Erythroblast (primary cell): ENCODE measurements around the gene CACNA1B.
"Not testable (repeated sequence)": the region's sequence is repeated elsewhere in the genome, so short reads cannot be mapped to it uniquely, and the experiment has no call there.

ENCODE experiments used
- DNase-seq, 2 experiments: peaks; one replicate each; lab custom pipeline; 2025; lab: John Stamatoyannopoulos, UW
- GATA1 ChIP-seq: IDR thresholded peaks from 2 replicates; pipeline ENCODE4 v1.6.1; 2011; ENCODE audit warnings: low read depth, mild to moderate bottlenecking, control low read depth, low read length, moderate library complexity
- POLR2A ChIP-seq: IDR thresholded peaks from 2 replicates; pipeline ENCODE4 v1.6.1; 2011; ENCODE audit warnings: mild to moderate bottlenecking, low read length

Gene CACNA1B

GRCh38 chr9:138099803-138100598 lies 222.4 kb downstream of the CACNA1B start:
- DNase-seq = no peak
- TF ChIP-seq POLR2A (no peak), GATA1 (no peak)

DNA sequence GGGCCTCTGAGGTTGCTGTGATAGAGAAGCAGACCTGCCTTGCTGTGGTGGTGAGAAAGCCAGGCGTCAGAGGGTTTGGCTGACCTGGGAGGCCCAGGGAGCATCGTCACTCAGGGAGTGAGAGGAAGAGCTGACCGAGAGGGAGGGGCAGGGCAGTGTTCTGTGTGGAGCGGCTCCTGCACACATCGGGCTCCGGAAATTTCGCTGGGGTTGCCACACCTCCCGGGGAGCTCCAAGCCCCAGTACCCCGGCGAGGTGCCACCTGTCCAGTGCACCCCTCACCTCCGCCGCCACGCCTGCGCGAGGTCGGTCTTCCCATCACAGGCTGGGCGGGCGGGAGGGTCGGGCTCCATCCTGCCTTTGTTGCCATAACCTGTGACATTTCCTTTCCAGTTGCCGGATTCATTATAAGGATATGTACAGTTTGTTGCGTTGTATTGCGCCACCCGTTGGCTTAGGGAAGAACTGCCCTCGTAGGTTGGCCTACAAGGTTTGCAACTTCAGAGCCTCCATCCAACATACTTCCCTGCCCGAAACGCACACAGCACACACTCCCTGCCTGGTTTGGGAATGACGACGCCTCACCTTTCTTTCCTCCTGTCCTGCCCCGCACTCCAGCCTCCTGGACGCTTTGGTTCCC lies 223.2 kb downstream of the CACNA1B start:
- TF ChIP-seq POLR2A = no peak
- TF ChIP-seq GATA1 = no peak
- peak in 1 of 2 experiments; percentile 25 for DNase-seq

GRCh38 chr9:138101444-138102234 lies 224.1 kb downstream of the CACNA1B start:
- TF ChIP-seq GATA1 (no peak), POLR2A (no peak)
- DNase-seq = no peak

GRCh38 chr9:138102246-138103051 lies 224.9 kb downstream of the CACNA1B start:
- DNase-seq = no peak
- no peak for TF ChIP-seq POLR2A
- no peak for TF ChIP-seq GATA1

GRCh38 chr9:138103111-138103848 lies 225.7 kb downstream of the CACNA1B start:
- no peak for DNase-seq
- TF ChIP-seq GATA1 (no peak), POLR2A (no peak)

- TF ChIP-seq POLR2A = no peak
- no peak for TF ChIP-seq GATA1
- DNase-seq = no peak
These were observed 226.2 kb downstream of the CACNA1B start for GRCh38 chr9:138103849-138104206.

- no peak for TF ChIP-seq POLR2A
- no peak for TF ChIP-seq GATA1
- DNase-seq = no peak
These were observed 226.9 kb downstream of the CACNA1B start for GRCh38 chr9:138104251-138105122.

DNA sequence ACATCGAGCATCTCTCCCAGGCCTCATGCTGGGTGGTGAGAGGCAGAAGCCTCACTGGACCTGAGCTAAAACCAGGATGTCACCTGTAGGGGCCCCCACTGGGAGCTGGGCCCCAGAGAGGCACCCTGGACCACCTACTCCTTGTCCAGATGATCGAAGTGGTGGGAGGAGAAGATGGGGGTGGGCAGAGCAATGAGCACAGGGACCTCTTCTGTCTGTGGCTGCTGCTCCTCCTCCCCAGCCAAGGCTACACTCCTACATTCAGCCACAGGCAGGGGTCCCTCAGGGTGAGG lies 227.5 kb downstream of the CACNA1B start:
- DNase-seq = no peak
- TF ChIP-seq GATA1 (no peak), POLR2A (no peak)

DNA sequence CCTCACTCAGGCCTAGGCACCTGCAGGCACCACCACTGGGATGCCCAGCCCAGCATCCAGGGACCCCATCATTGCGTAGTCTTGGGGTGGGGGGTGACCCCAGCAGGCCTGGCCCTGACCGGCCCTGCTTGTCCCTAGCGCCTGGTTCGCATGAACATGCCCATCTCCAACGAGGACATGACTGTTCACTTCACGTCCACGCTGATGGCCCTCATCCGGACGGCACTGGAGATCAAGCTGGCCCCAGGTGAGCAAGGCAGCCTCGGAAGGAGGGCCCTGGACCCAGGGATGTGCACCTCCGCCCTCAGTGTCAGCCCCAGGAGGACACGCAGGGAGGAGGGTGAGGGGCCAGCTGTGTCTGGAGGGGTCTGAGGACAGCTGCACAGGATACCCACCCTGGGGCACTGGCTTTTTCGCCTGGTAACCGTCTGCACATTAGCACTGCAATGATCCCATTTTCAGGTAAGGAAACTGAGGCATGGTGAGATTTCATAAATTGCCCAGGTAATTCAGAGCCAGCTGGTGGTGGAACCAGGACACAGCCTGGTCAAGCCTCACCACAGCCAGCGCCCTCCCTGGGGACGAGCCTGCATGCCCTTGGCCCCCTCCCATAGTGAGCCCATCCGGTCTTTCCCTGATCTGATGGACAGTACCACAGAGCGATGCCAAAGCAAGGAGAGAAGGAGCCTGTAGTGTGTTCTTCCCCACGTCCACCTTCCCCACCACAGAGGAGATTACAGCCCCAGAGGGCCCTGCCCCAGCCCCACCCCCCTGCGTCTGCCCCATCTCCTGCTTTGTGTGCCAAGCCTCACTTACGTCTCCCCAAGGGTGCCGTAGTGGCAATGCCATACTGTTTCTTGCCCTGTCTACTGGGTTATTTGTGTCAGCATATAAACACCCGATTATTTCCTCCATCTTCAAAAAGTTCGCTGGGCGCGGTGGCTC lies 228.3 kb downstream of the CACNA1B start:
- DNase-seq = no peak
- TF ChIP-seq GATA1 = no peak
- no peak for TF ChIP-seq POLR2A

DNA sequence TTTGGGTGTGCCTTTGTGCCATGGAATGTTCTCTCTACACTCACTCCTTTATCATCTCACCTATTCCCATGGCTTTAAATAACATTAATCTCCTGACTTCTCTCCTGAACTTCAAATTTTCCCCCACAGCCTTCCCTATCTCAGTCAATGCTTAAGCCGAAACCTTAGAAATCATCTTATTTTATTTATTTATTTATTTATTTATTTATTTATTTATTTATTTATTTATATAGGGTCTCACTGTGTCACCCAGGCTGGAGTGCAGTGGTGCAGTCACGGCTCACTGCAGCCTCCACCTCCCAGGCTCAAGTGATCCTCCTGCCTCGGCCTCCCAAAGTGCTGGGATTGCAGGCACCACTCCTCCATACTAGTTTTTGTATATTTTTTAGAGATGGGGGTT lies 229.5 kb downstream of the CACNA1B start:
- not testable (repeated sequence) for DNase-seq

GRCh38 chr9:138111607-138112006 lies 234.0 kb downstream of the CACNA1B start:
- DNase-seq = no peak
- TF ChIP-seq POLR2A (no peak), GATA1 (no peak)
